Liver (tissue), 9 donors: ENCODE data around the gene MEIS1. TPM values are rescaled to one million over a fixed set of nuclear protein-coding genes. Genes with fewer than 3 reads are reported as not detected.

Source experiments
- DNase-seq: peaks from one replicate; pipeline ENCODE4 v3.0.0-alpha.2; 2017; ENCODE audit warnings: low spot score
- H3K27ac ChIP-seq, 2 donors: one replicate each; pipeline ENCODE4 v1.7.0; 2013; ENCODE audit warnings: inconsistent platforms in 2 of 2, low read length in 2 of 2, control low read depth in 1 of 2, low read depth in 1 of 2, mild to moderate bottlenecking in 1 of 2
- H3K27me3 ChIP-seq, 4 donors: one replicate each; pipeline versions ENCODE4 v1.6.1 to v1.7.0; 2013; ENCODE audit warnings: low read length in 3 of 4, inconsistent platforms in 1 of 4, mild to moderate bottlenecking in 1 of 4, moderate library complexity in 1 of 4; ENCODE audit not compliant: control insufficient read depth in 4 of 4, insufficient read depth in 4 of 4
- H3K36me3 ChIP-seq, 4 donors: one replicate each; pipeline versions ENCODE4 v1.6.1 to v1.7.0; 2013; ENCODE audit warnings: low read length in 3 of 4, mild to moderate bottlenecking in 3 of 4, low read depth in 1 of 4, moderate library complexity in 1 of 4; ENCODE audit not compliant: control insufficient read depth in 4 of 4, insufficient read depth in 3 of 4
- H3K4me1 ChIP-seq, 4 donors: one replicate each; pipeline versions ENCODE4 v1.6.1 to v1.7.0; 2013; ENCODE audit warnings: low read length in 3 of 4, mild to moderate bottlenecking in 3 of 4, moderate library complexity in 1 of 4; ENCODE audit not compliant: control insufficient read depth in 4 of 4, insufficient read depth in 4 of 4
- H3K4me3 ChIP-seq, 3 donors: one replicate each; pipeline versions ENCODE4 v1.6.1 to v1.7.0; 2013; ENCODE audit warnings: low read length in 3 of 3, control low read depth in 1 of 3, low read depth in 1 of 3, mild to moderate bottlenecking in 1 of 3
- H3K9ac ChIP-seq, 2 donors: one replicate each; pipeline ENCODE4 v1.7.0; 2013; ENCODE audit warnings: low read length in 2 of 2, mild to moderate bottlenecking in 2 of 2, moderate library complexity in 2 of 2, control low read depth in 1 of 2, low read depth in 1 of 2
- H3K9me3 ChIP-seq, 4 donors: one replicate each; pipeline versions ENCODE4 v1.6.1 to v1.7.0; 2013; ENCODE audit warnings: low read length in 3 of 4; ENCODE audit not compliant: control insufficient read depth in 4 of 4
- FOXA1 ChIP-seq: IDR thresholded peaks from 2 replicates; pipeline ENCODE4 v1.6.1; 2016; ENCODE audit warnings: antibody characterized with exemption
- FOXA2 ChIP-seq: IDR thresholded peaks from 2 replicates; pipeline ENCODE4 v1.6.1; 2016; ENCODE audit warnings: antibody characterized with exemption
- HNF4A ChIP-seq, 2 donors: conservative IDR thresholded peaks; 2 replicates each; pipeline ENCODE4 v1.6.1; 2016; ENCODE audit warnings: antibody characterized with exemption in 2 of 2, mild to moderate bottlenecking in 2 of 2
- HNF4G ChIP-seq: IDR thresholded peaks from 2 replicates; pipeline ENCODE4 v1.6.1; 2016; ENCODE audit warnings: antibody characterized with exemption
- JUND ChIP-seq, 2 donors: IDR thresholded peaks; 2 replicates each; pipeline ENCODE4 v1.6.1; 2016; ENCODE audit warnings: antibody characterized with exemption in 2 of 2
- NR2F2 ChIP-seq: IDR thresholded peaks from 2 replicates; pipeline ENCODE4 v1.6.1; 2016; ENCODE audit warnings: antibody characterized with exemption
- RAD21 ChIP-seq, 2 donors: IDR thresholded peaks; 2 replicates each; pipeline ENCODE4 v1.6.1; 2016; ENCODE audit warnings: antibody characterized with exemption in 2 of 2, mild to moderate bottlenecking in 2 of 2
- REST ChIP-seq: IDR thresholded peaks from 2 replicates; pipeline ENCODE4 v1.6.1; 2016; ENCODE audit warnings: antibody characterized with exemption, mild to moderate bottlenecking
- SP1 ChIP-seq: IDR thresholded peaks from 2 replicates; pipeline ENCODE4 v1.6.1; 2018; ENCODE audit warnings: antibody characterized with exemption, mild to moderate bottlenecking
- TAF1 ChIP-seq: conservative IDR thresholded peaks from 2 replicates; pipeline ENCODE4 v1.6.1; 2016; ENCODE audit warnings: antibody characterized with exemption, mild to moderate bottlenecking
- ZBTB33 ChIP-seq: IDR thresholded peaks from 2 replicates; pipeline ENCODE4 v1.6.1; 2016; ENCODE audit warnings: antibody characterized with exemption
- WGBS: extraction: QIAGEN DNeasy Blood & Tissue Kit; methylation state at CpG from one replicate; pipeline ENCODE4 v1.1.7; 2013; 5-methylcytosine and 5-hydroxymethylcytosine counted together
- polyA plus RNA-seq, 2 donors: library from polyadenylated mRNA; stranded (reverse) in 1 of 2; unstranded in 1 of 2; fragments of 200-250 nt in 1 of 2; fragments of >200 nt in 1 of 2; fragmentation: Nextera tagmentation in 1 of 2; extraction: Ambion mirVana in 1 of 2; gene quantifications; one replicate each; pipeline versions ENCODE4 v1.2.1 to v1.2.3, GENCODE V29; 2013 to 2015
- total RNA-seq, 2 donors: library from RNA; depleted of rRNA; stranded (reverse); fragments of >200 nt; gene quantifications; one replicate each; pipeline ENCODE4 v1.2.3, GENCODE V29; 2014
- TF ChIP-seq, protein P1 (sequence below): IDR thresholded peaks from 2 replicates; pipeline ENCODE4 v1.6.1; 2016; ENCODE audit warnings: antibody characterized with exemption
- TF ChIP-seq, protein P2 (sequence below): fragments of 150-350 bp; IDR thresholded peaks from 2 replicates; pipeline ENCODE4 v1.5.1; 2017; ENCODE audit warnings: improper control_type of control experiment, low read depth, low read length; ENCODE audit not compliant: missing input control
- donor health status: healthy.
- donor health status: healthy.
- donor health status: healthy.
- donor health status: healthy.
- donor health status: healthy.

The MEIS1 gene
- total and polyA plus RNA-seq, 4 donors: 1.6 to 8.6 (median 5.5) TPM

- no peak overlapping the region for H3K27ac ChIP-seq
Observed at GRCh38 chr2:66497431-66498288, 62.7 kb downstream of the MEIS1 start.

GRCh38 chr2:66498289-66498975 lies 63.5 kb downstream of the MEIS1 start:
- no peaks in the 10 kb centered on the region for H3K9me3 ChIP-seq
- WGBS: 90% methylated on average over 5 of the region's 5 CpGs
- no peak overlapping the region for H3K27ac ChIP-seq
- no peak overlapping the region for H3K9ac ChIP-seq
- no peak for DNase-seq
- no peaks in the 10 kb centered on the region for H3K27me3 ChIP-seq
- H3K4me1 ChIP-seq: peaks cover 5 to 29% (median 25%) of the 10 kb centered on the region in 4 donors
- no peak overlapping the region for H3K4me3 ChIP-seq
- no peaks in the 10 kb centered on the region for H3K36me3 ChIP-seq
- TF ChIP-seq, protein P1, sequence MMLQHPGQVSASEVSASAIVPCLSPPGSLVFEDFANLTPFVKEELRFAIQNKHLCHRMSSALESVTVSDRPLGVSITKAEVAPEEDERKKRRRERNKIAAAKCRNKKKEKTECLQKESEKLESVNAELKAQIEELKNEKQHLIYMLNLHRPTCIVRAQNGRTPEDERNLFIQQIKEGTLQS: no peak
- TF ChIP-seq FOXA2: no peak
- TF ChIP-seq, protein P2, sequence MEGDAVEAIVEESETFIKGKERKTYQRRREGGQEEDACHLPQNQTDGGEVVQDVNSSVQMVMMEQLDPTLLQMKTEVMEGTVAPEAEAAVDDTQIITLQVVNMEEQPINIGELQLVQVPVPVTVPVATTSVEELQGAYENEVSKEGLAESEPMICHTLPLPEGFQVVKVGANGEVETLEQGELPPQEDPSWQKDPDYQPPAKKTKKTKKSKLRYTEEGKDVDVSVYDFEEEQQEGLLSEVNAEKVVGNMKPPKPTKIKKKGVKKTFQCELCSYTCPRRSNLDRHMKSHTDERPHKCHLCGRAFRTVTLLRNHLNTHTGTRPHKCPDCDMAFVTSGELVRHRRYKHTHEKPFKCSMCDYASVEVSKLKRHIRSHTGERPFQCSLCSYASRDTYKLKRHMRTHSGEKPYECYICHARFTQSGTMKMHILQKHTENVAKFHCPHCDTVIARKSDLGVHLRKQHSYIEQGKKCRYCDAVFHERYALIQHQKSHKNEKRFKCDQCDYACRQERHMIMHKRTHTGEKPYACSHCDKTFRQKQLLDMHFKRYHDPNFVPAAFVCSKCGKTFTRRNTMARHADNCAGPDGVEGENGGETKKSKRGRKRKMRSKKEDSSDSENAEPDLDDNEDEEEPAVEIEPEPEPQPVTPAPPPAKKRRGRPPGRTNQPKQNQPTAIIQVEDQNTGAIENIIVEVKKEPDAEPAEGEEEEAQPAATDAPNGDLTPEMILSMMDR: no peak
- no peak for TF ChIP-seq ZBTB33
- TF ChIP-seq REST: no peak
- TF ChIP-seq TAF1: no peak
- no peak for TF ChIP-seq SP1
- TF ChIP-seq HNF4G: no peak
- TF ChIP-seq HNF4A (conservative IDR thresholded peaks at IDR 0.05): no peak
- TF ChIP-seq NR2F2: no peak
- TF ChIP-seq FOXA1: no peak

More at GRCh38 chr2:66497431-66498288, 62.7 kb downstream of the MEIS1 start:
- TF ChIP-seq, protein P1: no peak
- no peak for TF ChIP-seq HNF4G
- TF ChIP-seq FOXA2: no peak
- no peak for TF ChIP-seq REST
- TF ChIP-seq NR2F2: no peak
- TF ChIP-seq TAF1: no peak
- TF ChIP-seq RAD21 (IDR thresholded peaks at IDR 0.05): no peak
- TF ChIP-seq JUND (IDR thresholded peaks at IDR 0.05): no peak
- no peak for TF ChIP-seq FOXA1
- Histone ChIP-seq H3K36me3 (no peaks in the 10 kb centered on the region), H3K9me3 (no peaks in the 10 kb centered on the region), H3K27me3 (no peaks in the 10 kb centered on the region), H3K4me1 (peaks cover 5 to 29% (median 25%) of the 10 kb centered on the region in 4 donors), H3K9ac (no peak overlapping the region), H3K4me3 (no peak overlapping the region)
- WGBS: 94% methylated on average over 6 of the region's 6 CpGs
- DNase-seq: no peak
